ENCODE results near the gene MACROD2. TPM values are rescaled to one million over a fixed set of nuclear protein-coding genes. Genes with fewer than 3 reads are reported as not detected.

Gene MACROD2
- total and polyA plus RNA-seq, 9 donors = 3.7 to 25.5 (median 7.8) TPM

DNA sequence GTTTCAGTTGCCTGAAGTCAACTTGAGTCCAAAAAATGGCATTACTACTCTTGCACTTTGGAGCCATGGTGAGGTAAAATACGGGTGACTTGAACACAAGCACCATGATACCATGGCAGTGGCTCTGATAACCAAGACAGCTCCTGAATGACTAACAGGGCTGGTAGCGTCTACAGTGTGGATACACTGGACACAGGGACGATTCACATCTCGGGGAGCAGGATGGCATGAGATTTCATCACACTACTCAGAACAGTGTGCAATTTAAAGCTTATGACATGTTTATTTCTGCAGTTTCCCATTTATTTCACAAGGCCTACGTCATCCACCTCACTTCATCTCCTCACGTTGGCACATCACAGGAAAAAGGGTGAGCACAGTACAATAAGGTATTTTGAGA lies 1627.1 kb downstream of the MACROD2 start:
- Histone ChIP-seq H3K4me3 (no peak overlapping the region), H3K27me3 (no peaks in the 10 kb centered on the region), H3K4me1 (ENCODE audit: insufficient read depth) (no peaks in the 10 kb centered on the region), H3K9me3 (no peaks in the 10 kb centered on the region), H3K36me3 (no peaks in the 10 kb centered on the region), H3K27ac (no peak overlapping the region)
- intact Hi-C loops (cut with DNase I) = no loop called here
- TF ChIP-seq, protein P1, sequence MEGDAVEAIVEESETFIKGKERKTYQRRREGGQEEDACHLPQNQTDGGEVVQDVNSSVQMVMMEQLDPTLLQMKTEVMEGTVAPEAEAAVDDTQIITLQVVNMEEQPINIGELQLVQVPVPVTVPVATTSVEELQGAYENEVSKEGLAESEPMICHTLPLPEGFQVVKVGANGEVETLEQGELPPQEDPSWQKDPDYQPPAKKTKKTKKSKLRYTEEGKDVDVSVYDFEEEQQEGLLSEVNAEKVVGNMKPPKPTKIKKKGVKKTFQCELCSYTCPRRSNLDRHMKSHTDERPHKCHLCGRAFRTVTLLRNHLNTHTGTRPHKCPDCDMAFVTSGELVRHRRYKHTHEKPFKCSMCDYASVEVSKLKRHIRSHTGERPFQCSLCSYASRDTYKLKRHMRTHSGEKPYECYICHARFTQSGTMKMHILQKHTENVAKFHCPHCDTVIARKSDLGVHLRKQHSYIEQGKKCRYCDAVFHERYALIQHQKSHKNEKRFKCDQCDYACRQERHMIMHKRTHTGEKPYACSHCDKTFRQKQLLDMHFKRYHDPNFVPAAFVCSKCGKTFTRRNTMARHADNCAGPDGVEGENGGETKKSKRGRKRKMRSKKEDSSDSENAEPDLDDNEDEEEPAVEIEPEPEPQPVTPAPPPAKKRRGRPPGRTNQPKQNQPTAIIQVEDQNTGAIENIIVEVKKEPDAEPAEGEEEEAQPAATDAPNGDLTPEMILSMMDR (IDR thresholded peaks at IDR 0.05) = no peak
- TF ChIP-seq POLR2A (IDR thresholded peaks at IDR 0.05) (no peak), EP300 (IDR thresholded peaks at IDR 0.05) (no peak)
- 93 to 95% (median 94%) methylated on average over 6 of the region's 6 CpGs for WGBS, 3 donors
- no peak for DNase-seq

DNA sequence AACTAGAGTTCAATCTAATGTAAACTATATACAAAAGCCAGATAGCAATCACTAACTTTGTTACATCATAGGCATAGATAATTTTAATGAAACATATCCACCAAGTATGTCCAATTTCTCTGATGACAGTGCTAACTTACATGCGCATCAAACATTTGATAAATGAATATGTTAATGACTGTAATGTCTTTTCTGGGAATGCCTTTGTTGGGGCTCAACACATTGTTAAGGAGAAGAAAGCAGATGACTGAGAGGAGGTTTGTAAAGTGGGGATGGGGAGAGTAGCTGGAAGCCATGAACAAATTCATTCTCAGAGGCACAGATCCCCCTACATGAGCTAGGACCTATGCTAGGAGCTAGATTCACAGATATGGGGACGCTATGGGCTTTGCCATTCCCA lies 1627.9 kb downstream of the MACROD2 start:
- TF ChIP-seq, protein P1 (IDR thresholded peaks at IDR 0.05) = no peak
- TF ChIP-seq EP300 (IDR thresholded peaks at IDR 0.05) (no peak), POLR2A (IDR thresholded peaks at IDR 0.05) (no peak)
- no peaks in the 10 kb centered on the region for H3K27me3 ChIP-seq
- intact Hi-C loops (cut with DNase I) = no loop called here
- H3K9me3 ChIP-seq = no peaks in the 10 kb centered on the region
- no peak for DNase-seq
- H3K4me3 ChIP-seq = no peak overlapping the region
- H3K4me1 ChIP-seq (ENCODE audit: insufficient read depth) = no peaks in the 10 kb centered on the region
- no peak overlapping the region for H3K27ac ChIP-seq
- 97% methylated on average over 2 of the region's 2 CpGs for WGBS, 3 donors
- H3K36me3 ChIP-seq = no peaks in the 10 kb centered on the region

DNA sequence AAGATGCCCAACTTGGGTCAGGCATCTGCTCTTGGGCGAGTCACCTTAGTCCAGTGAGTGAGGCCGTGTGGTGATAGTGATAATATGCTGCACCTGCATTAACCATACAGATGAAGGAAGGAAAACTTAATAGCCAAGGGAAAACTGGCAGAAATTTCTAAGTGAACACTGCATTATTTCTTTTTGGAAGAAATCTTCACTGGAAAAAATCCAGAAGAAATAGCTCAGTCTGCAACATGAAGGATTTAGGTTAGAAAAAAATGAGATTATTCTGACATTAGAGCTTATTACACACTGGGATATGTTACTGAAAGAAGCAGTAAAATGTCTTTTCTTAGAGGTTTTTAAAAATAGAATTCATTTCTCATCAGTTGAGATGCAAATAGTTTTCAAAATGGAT lies 1630.7 kb downstream of the MACROD2 start:
- H3K36me3 ChIP-seq = no peaks in the 10 kb centered on the region
- intact Hi-C loops (cut with DNase I) = no loop called here

DNA sequence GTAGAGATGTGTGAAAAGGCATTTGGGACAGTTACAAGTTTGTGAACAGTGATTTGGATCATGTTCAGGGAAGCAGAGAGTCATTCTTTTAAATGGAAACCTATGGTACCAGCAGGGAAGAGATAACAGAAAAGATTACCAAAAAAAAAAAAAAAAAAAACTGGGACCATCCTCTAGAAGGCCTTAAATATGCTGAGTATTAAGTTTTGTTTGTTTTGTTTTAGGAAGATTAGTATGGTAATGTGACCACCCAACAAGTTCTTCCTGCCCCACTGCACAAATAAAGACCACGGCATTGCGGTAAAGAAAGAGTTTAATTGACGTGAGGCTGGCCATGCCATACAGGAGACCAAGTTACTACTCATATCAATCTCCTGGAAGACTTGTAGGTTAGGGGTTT lies 1631.8 kb downstream of the MACROD2 start:
- TF ChIP-seq, protein P1 (IDR thresholded peaks at IDR 0.05) = no peak
- TF ChIP-seq EP300 (IDR thresholded peaks at IDR 0.05) = no peak
- TF ChIP-seq POLR2A (IDR thresholded peaks at IDR 0.05) = no peak
- intact Hi-C loops (cut with DNase I) = no loop called here
- WGBS, 3 donors = 64 to 98% (median 80%) methylated on average over 3 of the region's 3 CpGs

More for the DNA sequence above, 1630.7 kb downstream of the MACROD2 start:
- no peaks in the 10 kb centered on the region for H3K27me3 ChIP-seq
- H3K4me3 ChIP-seq = no peak overlapping the region
- no peaks in the 10 kb centered on the region for H3K9me3 ChIP-seq
- no peak overlapping the region for H3K27ac ChIP-seq
- H3K4me1 ChIP-seq (ENCODE audit: insufficient read depth) = no peaks in the 10 kb centered on the region
- TF ChIP-seq EP300 (IDR thresholded peaks at IDR 0.05) = no peak
- TF ChIP-seq, protein P1 (IDR thresholded peaks at IDR 0.05) = no peak
- no peak for TF ChIP-seq POLR2A (IDR thresholded peaks at IDR 0.05)
- WGBS, 3 donors = 59 to 85% (median 82%) methylated on average over 2 of the region's 2 CpGs
- DNase-seq = no peak

DNA sequence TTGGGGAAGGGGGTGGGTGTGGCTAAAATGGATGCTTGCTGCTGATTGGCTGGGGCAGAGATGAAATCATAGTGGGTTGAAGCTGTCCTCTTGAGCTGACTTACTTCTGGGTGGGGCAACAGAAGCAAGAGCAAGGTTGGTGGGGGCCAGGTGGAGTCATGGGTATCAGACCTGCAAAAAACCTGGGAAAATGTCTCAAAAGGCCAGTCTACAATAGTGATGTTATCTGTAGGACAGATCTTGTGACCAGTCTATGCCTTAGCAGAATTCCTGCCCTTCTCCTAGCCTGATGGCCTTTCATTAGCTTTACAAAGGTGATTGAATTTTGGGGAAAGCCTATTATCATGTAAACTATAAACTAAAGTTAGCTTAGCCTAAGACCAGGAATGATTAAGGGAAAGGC lies 1632.2 kb downstream of the MACROD2 start:
- TF ChIP-seq, protein P1 (IDR thresholded peaks at IDR 0.05) = no peak
- TF ChIP-seq POLR2A (IDR thresholded peaks at IDR 0.05) (no peak), EP300 (IDR thresholded peaks at IDR 0.05) (no peak)
- intact Hi-C loops (cut with DNase I) = no loop called here
- no peaks in the 10 kb centered on the region for H3K36me3 ChIP-seq
- no peak for DNase-seq
- H3K27me3 ChIP-seq = no peaks in the 10 kb centered on the region
- H3K9me3 ChIP-seq = no peaks in the 10 kb centered on the region
- no peak overlapping the region for H3K27ac ChIP-seq
- H3K4me1 ChIP-seq (ENCODE audit: insufficient read depth) = no peaks in the 10 kb centered on the region
- H3K4me3 ChIP-seq = no peak overlapping the region

More for the DNA sequence above, 1631.8 kb downstream of the MACROD2 start:
- Histone ChIP-seq H3K9me3 (no peaks in the 10 kb centered on the region), H3K27ac (no peak overlapping the region), H3K4me1 (ENCODE audit: insufficient read depth) (no peaks in the 10 kb centered on the region), H3K4me3 (no peak overlapping the region), H3K36me3 (no peaks in the 10 kb centered on the region), H3K27me3 (no peaks in the 10 kb centered on the region)
- no peak for DNase-seq

All from ovary (tissue), 9 donors.